22Rv1 (cell line): ENCODE results near the gene MAMLD1.

ENCODE experiments used
- ZFX ChIP-seq: fragments of 450-650 bp; IDR thresholded peaks from 2 replicates; pipeline ENCODE4 v1.6.1; 2017; ENCODE audit warnings: antibody characterized with exemption, borderline replicate concordance
- TF ChIP-seq, protein P1 (sequence below): fragments of 450-650 bp; IDR thresholded peaks from 2 replicates; pipeline ENCODE4 v1.5.1; 2017; ENCODE audit warnings: mild to moderate bottlenecking

DNA sequence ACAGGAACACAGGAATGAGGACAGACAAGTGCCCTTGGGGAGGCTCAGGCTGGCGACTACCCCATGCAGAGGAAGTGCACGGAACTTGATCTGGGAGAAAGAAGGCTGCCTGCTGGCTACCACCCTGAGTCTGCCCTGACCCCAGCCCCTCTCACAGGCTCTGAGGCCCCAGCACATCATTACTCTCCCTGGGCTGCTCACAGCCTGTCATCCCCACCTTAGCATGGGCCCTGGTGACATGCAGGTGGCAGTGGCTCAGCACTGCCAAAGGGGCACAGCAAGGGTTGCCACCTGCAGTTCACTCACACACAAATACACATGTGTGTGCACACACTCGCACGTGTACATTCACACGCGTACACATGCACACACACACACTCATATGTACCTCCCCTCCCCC, 26.1 kb upstream of the MAMLD1 start:
- TF ChIP-seq, protein P1, sequence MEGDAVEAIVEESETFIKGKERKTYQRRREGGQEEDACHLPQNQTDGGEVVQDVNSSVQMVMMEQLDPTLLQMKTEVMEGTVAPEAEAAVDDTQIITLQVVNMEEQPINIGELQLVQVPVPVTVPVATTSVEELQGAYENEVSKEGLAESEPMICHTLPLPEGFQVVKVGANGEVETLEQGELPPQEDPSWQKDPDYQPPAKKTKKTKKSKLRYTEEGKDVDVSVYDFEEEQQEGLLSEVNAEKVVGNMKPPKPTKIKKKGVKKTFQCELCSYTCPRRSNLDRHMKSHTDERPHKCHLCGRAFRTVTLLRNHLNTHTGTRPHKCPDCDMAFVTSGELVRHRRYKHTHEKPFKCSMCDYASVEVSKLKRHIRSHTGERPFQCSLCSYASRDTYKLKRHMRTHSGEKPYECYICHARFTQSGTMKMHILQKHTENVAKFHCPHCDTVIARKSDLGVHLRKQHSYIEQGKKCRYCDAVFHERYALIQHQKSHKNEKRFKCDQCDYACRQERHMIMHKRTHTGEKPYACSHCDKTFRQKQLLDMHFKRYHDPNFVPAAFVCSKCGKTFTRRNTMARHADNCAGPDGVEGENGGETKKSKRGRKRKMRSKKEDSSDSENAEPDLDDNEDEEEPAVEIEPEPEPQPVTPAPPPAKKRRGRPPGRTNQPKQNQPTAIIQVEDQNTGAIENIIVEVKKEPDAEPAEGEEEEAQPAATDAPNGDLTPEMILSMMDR, result no peak
- TF ChIP-seq ZFX, result no peak
